ENCODE results near the gene DCUN1D1. TPM values are rescaled to one million over a fixed set of nuclear protein-coding genes. Genes with fewer than 3 reads are reported as not detected.

DCUN1D1 gene
- total and polyA plus RNA-seq, 10 of the 15 experiments (the other 5 are each of a cell fraction or from before 2014, with no cell fraction given): 19.8 to 47.4 (median 30.8) TPM

- ChIA-PET POLR2A (interaction anchor here (0.6 kb wide), 1 partner anchor 86 kb away, joined by 3 read pairs; no protein-coding TSS in a partner anchor), SMC1A (ENCODE audit: uncharacterized antibody, unreplicated experiment) (interaction anchor here (0.9 to 2.8 kb wide), 3 partner anchors 28 to 175 kb away, joined by 3 to 21 read pairs (median 3); no protein-coding TSS in a partner anchor), RAD21 (ENCODE audit: unreplicated experiment) (interaction anchor here (2.5 kb wide), 1 partner anchor 176 kb away, joined by 13 read pairs; no protein-coding TSS in a partner anchor), CTCF (interaction anchor here (1.0 to 1.6 kb wide), 5 partner anchors 53 to 178 kb away, joined by 3 read pairs; no protein-coding TSS in a partner anchor)
- Histone ChIP-seq H3K27ac (ENCODE audit: control insufficient read depth, insufficient read depth) (no peak overlapping the region), H3K27me3 (replicated peaks in 1 of 2; ENCODE audit: control insufficient read depth in 2 of 2, insufficient read depth in 2 of 2, low read length in 1 of 2) (no peaks in the 10 kb centered on the region), H4K20me1 (ENCODE audit: control insufficient read depth, insufficient read depth) (no peaks in the 10 kb centered on the region), H3K9ac (ENCODE audit: control insufficient read depth, insufficient read depth, low read length) (no peak overlapping the region), H3K4me1 (ENCODE audit: control insufficient read depth, insufficient read depth, low read length) (no peaks in the 10 kb centered on the region), H3K79me2 (ENCODE audit: control insufficient read depth, insufficient read depth, low read length) (no peaks in the 10 kb centered on the region), H3K4me2 (ENCODE audit: control insufficient read depth, insufficient read depth) (no peak overlapping the region), H3K9me3 (replicated peaks; ENCODE audit: control insufficient read depth, insufficient read depth, low read length) (no peaks in the 10 kb centered on the region), H3K36me3 (ENCODE audit: control insufficient read depth in 2 of 2, insufficient read depth in 2 of 2, low read length in 1 of 2) (peaks cover 1 to 26% of the 10 kb centered on the region in 2 experiments), H3K4me3 (no peak overlapping the region), H2AFZ (ENCODE audit: control insufficient read depth, low read depth, low read length) (no peak overlapping the region)
- ATAC-seq (no peak), FAIRE-seq (no peak), DNase-seq (ENCODE audit: low read depth, low spot score) (no peak)
- intact Hi-C loops (cut with micrococcal nuclease; ENCODE audit: unreplicated experiment): no loop called here
- in situ Hi-C loops (cut with MboI): no loop called here
- 97% methylated on average over 3 of the region's 3 CpGs for WGBS (ENCODE audit: insufficient coverage, insufficient replicate concordance, low lambda C conversion rate, missing lambda C conversion rate)
- BruUV-seq (replicated peaks): no TSS peak
- TF ChIP-seq MYC (IDR thresholded peaks at IDR 0.05; ENCODE audit: insufficient read depth, insufficient read length, insufficient replicate concordance, low read length, severe bottlenecking) (no peak), SIN3A (IDR thresholded peaks at IDR 0.05; ENCODE audit: low read depth, low read length) (no peak), POLR2A (IDR thresholded peaks at IDR 0.05; ENCODE audit: low read depth, low read length) (no peak), SMAD5 (IDR thresholded peaks at IDR 0.05; ENCODE audit: low read depth) (no peak), ASH2L (IDR thresholded peaks at IDR 0.05; ENCODE audit: borderline replicate concordance, low read depth) (no peak), PBX3 (IDR thresholded peaks at IDR 0.05; ENCODE audit: insufficient replicate concordance, low read depth, low read length) (no peak), MTA3 (IDR thresholded peaks at IDR 0.05; ENCODE audit: borderline replicate concordance, low read length) (no peak), KLF5 (IDR thresholded peaks at IDR 0.05; ENCODE audit: partially characterized antibody) (no peak), DPF2 (IDR thresholded peaks at IDR 0.05) (no peak), TARDBP (IDR thresholded peaks at IDR 0.05; ENCODE audit: borderline replicate concordance) (no peak), RAD51 (IDR thresholded peaks at IDR 0.05) (no peak), ZNF622 (IDR thresholded peaks at IDR 0.05) (no peak), NFIC (IDR thresholded peaks at IDR 0.05; ENCODE audit: low read depth, low read length) (no peak)
- TF ChIP-seq, protein P1, sequence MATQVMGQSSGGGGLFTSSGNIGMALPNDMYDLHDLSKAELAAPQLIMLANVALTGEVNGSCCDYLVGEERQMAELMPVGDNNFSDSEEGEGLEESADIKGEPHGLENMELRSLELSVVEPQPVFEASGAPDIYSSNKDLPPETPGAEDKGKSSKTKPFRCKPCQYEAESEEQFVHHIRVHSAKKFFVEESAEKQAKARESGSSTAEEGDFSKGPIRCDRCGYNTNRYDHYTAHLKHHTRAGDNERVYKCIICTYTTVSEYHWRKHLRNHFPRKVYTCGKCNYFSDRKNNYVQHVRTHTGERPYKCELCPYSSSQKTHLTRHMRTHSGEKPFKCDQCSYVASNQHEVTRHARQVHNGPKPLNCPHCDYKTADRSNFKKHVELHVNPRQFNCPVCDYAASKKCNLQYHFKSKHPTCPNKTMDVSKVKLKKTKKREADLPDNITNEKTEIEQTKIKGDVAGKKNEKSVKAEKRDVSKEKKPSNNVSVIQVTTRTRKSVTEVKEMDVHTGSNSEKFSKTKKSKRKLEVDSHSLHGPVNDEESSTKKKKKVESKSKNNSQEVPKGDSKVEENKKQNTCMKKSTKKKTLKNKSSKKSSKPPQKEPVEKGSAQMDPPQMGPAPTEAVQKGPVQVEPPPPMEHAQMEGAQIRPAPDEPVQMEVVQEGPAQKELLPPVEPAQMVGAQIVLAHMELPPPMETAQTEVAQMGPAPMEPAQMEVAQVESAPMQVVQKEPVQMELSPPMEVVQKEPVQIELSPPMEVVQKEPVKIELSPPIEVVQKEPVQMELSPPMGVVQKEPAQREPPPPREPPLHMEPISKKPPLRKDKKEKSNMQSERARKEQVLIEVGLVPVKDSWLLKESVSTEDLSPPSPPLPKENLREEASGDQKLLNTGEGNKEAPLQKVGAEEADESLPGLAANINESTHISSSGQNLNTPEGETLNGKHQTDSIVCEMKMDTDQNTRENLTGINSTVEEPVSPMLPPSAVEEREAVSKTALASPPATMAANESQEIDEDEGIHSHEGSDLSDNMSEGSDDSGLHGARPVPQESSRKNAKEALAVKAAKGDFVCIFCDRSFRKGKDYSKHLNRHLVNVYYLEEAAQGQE (IDR thresholded peaks at IDR 0.05; ENCODE audit: low read depth, low read length): no peak
- TF ChIP-seq, protein P2, sequence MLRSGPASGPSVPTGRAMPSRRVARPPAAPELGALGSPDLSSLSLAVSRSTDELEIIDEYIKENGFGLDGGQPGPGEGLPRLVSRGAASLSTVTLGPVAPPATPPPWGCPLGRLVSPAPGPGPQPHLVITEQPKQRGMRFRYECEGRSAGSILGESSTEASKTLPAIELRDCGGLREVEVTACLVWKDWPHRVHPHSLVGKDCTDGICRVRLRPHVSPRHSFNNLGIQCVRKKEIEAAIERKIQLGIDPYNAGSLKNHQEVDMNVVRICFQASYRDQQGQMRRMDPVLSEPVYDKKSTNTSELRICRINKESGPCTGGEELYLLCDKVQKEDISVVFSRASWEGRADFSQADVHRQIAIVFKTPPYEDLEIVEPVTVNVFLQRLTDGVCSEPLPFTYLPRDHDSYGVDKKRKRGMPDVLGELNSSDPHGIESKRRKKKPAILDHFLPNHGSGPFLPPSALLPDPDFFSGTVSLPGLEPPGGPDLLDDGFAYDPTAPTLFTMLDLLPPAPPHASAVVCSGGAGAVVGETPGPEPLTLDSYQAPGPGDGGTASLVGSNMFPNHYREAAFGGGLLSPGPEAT (IDR thresholded peaks at IDR 0.05; ENCODE audit: low read depth): no peak
Measured at GRCh38 chr3:182889948-182890629, 90.2 kb downstream of the DCUN1D1 start.
